ENCODE measurements around the gene C2orf74. TPM values are rescaled to one million over a fixed set of nuclear protein-coding genes. Genes with fewer than 3 reads are reported as not detected.

C2orf74 gene
- total and polyA plus RNA-seq, 9 of the 15 experiments (the other 6 are each of a cell fraction or from before 2014, with no cell fraction given), result not detected

DNA sequence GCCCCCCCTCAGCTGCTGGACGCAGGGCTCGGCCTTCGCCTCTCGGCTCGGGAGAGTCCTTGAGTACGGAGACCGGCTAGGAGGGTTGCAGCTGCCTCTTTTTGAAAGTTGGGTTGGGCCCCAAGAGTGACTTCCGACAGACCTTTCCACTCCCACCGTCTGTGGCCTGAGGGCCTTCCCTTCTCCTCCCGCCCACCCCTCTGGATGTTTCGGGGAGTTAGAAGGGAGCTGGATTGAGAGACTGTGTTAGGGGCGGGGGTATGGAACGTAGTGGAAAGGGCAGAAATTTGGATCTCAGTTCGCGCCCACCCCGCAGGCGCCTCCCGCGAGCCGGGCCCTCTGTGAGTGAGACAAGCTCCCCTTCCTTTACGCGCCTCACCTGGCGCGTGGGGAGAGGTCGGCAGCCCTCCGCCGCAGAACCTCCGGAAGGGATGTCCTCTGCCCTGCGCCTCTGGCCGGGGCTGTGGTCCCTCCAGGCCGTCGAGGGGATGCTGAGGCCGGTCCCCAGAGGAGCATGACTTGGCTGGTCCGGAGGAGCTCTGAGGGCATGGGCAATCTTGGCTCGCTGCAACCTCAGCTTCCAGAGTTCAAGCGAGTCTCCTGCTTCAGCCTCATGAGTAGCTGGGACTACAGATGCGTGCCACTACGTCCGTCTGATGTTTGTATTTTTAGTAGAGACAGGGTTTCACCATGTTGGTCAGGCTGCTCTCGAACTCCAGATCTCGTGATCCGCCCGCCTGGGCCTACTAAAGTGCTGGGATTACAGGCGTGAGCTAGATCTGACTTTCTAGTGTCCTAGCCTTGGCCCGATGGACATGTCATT, 15.9 kb downstream of the C2orf74 start (continued):
- no peak for TF ChIP-seq RBM34 (IDR thresholded peaks at IDR 0.05; ENCODE audit: borderline replicate concordance, insufficient read depth, low read length)
- TF ChIP-seq CHD1 (IDR thresholded peaks at IDR 0.05; ENCODE audit: low read length), result peak; percentile 60
- TF ChIP-seq TOE1 (IDR thresholded peaks at IDR 0.05; ENCODE audit: borderline replicate concordance), result 0 out of 2 replicates have a peak, but pooled peaks have one; percentile 41
- TF ChIP-seq TOE1 (CRISPR knock-in tag; IDR thresholded peaks at IDR 0.05; ENCODE audit: borderline replicate concordance, low read depth), result no peak
- no peak for TF ChIP-seq ZNF140 (CRISPR knock-in tag; IDR thresholded peaks at IDR 0.05)
- TF ChIP-seq NFE2 (IDR thresholded peaks at IDR 0.05; ENCODE audit: low read depth), result peak; percentile 41; the same call in 1 of the 2 replicates
- TF ChIP-seq, protein P1, sequence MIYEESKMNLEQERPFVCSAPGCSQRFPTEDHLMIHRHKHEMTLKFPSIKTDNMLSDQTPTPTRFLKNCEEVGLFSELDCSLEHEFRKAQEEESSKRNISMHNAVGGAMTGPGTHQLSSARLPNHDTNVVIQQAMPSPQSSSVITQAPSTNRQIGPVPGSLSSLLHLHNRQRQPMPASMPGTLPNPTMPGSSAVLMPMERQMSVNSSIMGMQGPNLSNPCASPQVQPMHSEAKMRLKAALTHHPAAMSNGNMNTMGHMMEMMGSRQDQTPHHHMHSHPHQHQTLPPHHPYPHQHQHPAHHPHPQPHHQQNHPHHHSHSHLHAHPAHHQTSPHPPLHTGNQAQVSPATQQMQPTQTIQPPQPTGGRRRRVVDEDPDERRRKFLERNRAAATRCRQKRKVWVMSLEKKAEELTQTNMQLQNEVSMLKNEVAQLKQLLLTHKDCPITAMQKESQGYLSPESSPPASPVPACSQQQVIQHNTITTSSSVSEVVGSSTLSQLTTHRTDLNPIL (CRISPR knock-in tag; IDR thresholded peaks at IDR 0.05), result no peak
- 0 out of 4 replicates have a peak, but pooled peaks of 1 of the 2 experiments have one; percentile 12 for TF ChIP-seq FOXA3 (CRISPR knock-in tag; conservative IDR thresholded peaks at IDR 0.05 in 1 of 2, IDR thresholded peaks at IDR 0.05 in 1 of 2)
- TF ChIP-seq FOSL1 (tag; conservative IDR thresholded peaks at IDR 0.05), result no peak
- no peak for TF ChIP-seq TGIF2 (CRISPR knock-in tag; IDR thresholded peaks at IDR 0.05)
- no peak for TF ChIP-seq YBX1 (IDR thresholded peaks at IDR 0.05)
- TF ChIP-seq HDAC8 (tag; IDR thresholded peaks at IDR 0.05), result 0 out of 2 replicates have a peak, but pooled peaks have one; percentile 60
- TF ChIP-seq, protein P2, sequence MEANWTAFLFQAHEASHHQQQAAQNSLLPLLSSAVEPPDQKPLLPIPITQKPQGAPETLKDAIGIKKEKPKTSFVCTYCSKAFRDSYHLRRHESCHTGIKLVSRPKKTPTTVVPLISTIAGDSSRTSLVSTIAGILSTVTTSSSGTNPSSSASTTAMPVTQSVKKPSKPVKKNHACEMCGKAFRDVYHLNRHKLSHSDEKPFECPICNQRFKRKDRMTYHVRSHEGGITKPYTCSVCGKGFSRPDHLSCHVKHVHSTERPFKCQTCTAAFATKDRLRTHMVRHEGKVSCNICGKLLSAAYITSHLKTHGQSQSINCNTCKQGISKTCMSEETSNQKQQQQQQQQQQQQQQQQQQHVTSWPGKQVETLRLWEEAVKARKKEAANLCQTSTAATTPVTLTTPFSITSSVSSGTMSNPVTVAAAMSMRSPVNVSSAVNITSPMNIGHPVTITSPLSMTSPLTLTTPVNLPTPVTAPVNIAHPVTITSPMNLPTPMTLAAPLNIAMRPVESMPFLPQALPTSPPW (CRISPR knock-in tag; IDR thresholded peaks at IDR 0.05), result no peak
- TF ChIP-seq, protein P3, sequence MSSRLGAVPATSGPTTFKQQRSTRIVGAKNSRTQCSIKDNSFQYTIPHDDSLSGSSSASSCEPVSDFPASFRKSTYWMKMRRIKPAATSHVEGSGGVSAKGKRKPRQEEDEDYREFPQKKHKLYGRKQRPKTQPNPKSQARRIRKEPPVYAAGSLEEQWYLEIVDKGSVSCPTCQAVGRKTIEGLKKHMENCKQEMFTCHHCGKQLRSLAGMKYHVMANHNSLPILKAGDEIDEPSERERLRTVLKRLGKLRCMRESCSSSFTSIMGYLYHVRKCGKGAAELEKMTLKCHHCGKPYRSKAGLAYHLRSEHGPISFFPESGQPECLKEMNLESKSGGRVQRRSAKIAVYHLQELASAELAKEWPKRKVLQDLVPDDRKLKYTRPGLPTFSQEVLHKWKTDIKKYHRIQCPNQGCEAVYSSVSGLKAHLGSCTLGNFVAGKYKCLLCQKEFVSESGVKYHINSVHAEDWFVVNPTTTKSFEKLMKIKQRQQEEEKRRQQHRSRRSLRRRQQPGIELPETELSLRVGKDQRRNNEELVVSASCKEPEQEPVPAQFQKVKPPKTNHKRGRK (tag; IDR thresholded peaks at IDR 0.05), result no peak
- TF ChIP-seq, protein P4, sequence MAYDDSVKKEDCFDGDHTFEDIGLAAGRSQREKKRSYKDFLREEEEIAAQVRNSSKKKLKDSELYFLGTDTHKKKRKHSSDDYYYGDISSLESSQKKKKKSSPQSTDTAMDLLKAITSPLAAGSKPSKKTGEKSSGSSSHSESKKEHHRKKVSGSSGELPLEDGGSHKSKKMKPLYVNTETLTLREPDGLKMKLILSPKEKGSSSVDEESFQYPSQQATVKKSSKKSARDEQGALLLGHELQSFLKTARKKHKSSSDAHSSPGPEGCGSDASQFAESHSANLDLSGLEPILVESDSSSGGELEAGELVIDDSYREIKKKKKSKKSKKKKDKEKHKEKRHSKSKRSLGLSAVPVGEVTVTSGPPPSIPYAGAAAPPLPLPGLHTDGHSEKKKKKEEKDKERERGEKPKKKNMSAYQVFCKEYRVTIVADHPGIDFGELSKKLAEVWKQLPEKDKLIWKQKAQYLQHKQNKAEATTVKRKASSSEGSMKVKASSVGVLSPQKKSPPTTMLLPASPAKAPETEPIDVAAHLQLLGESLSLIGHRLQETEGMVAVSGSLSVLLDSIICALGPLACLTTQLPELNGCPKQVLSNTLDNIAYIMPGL (CRISPR knock-in tag; IDR thresholded peaks at IDR 0.05), result no peak
- TF ChIP-seq SMAD4 (CRISPR knock-in tag; conservative IDR thresholded peaks at IDR 0.05), result no peak
- TF ChIP-seq TEAD1 (CRISPR knock-in tag; IDR thresholded peaks at IDR 0.05), result peak in 1 of 2 experiments; percentile 38; a peak in 1 of 4 replicates
- TF ChIP-seq ILK (tag; IDR thresholded peaks at IDR 0.05; ENCODE audit: borderline replicate concordance, low read depth), result no peak
- no peak for TF ChIP-seq ZFP36 (IDR thresholded peaks at IDR 0.05; ENCODE audit: low read depth, low read length, partially characterized antibody)
